Vagina (tissue), 2 donors: ENCODE measurements around the gene DNASE1L1.

Source experiments
- CTCF ChIP-seq, 3 experiments: fragments of 450-650 bp in 2 of 3; fragments of 200-600 bp in 1 of 3; sonication (generic) in 1 of 3; IDR thresholded peaks; one replicate each; pipeline ENCODE4 v1.5.1; 2017 to 2019; ENCODE audit warnings: antibody characterized with exemption in 3 of 3, mild to moderate bottlenecking in 2 of 3, moderate library complexity in 2 of 3
- POLR2AphosphoS5 ChIP-seq, 2 donors: sonication (generic); formaldehyde crosslinking; IDR thresholded peaks; one replicate each; pipeline ENCODE4 v1.9.0; 2017; ENCODE audit warnings: antibody characterized with exemption in 2 of 2, mild to moderate bottlenecking in 2 of 2, low read depth in 1 of 2; ENCODE audit not compliant: insufficient read depth in 1 of 2

- TF ChIP-seq CTCF (IDR thresholded peaks at IDR 0.05), result no peak
- TF ChIP-seq POLR2AphosphoS5 (IDR thresholded peaks at IDR 0.05; ENCODE audit: insufficient read depth in 1 of 2, low read depth in 1 of 2), result no peak
These were observed 7.8 kb downstream of the DNASE1L1 start for GRCh38 chrX:154401045-154401799.
